Measurements from ENCODE around the gene CDKAL1.
"Not testable (repeated sequence)": the region's sequence is repeated elsewhere in the genome, so short reads cannot be mapped to it uniquely, and the experiment has no call there.

Gene CDKAL1

DNA sequence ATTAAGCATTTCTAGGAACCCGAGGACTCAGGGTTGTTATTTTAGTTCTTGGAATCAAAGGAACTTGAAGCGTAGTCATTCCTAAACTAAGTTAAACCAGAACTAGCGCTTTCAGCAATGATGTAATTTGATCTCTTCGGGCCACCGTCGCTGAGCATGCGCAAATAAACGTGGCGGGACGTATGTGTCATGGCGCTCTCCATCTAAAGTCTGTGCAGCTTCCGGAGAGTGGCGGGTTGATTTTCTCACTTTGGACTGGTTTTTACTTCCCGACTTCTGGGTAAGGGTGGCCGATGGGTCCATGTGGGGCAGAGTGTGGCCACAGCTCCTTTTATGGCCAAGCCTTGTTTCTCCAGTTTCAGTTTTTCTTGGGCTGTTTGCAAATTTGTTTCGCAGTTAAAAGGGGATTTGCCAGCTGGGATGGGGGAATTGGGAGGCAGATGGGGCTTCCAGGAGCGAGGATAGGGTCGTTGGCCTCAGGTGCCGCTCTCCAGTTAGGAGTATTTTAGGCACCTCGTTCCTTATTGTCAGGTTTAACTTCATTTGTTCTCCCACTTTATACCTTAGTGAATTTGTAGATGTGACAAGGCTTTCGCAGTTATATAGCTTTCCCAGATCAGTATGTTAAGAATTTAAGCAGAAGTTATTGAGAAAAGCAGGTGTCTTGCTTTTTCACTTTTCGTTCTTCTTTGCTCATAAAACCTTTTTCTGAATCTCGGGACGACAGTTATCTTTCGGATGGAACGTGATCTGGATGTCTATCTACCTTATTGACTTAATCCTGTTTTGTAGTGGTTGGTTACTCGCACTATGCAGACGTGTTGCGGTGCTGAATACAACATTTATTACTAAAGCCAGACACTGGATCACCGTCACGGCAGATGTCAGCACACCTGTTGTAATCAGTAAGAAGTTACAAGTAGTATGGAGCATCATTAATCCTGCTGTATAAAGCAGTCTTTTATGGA lies at the start of gene CDKAL1:
TSS of gene CDKAL1 (plus strand) at position 163 of the 968 bp plus-strand sequence. CDS start 11,894 bp downstream, outside the sequence.
- DNase-seq: peak; percentile 98

DNA sequence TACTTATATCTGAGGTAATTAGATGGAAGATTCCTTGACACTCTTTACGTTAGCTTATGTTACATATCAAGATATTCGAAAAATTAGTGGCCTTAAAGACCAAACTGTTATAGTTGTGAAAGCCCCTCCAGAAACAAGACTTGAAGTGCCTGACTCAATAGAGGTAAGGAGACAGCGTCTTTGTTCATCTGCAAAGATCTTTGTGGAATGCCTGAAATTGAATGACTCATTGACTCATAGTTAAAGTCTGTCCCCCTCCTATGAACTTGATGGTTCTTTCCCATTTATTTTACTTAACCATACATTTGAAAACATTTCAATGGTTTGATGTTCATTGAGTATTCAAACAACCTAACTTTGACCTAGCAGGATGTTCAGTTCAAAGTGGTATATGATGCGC lies 47.6 kb upstream of the CDKAL1 start:
- no peak for DNase-seq

DNA sequence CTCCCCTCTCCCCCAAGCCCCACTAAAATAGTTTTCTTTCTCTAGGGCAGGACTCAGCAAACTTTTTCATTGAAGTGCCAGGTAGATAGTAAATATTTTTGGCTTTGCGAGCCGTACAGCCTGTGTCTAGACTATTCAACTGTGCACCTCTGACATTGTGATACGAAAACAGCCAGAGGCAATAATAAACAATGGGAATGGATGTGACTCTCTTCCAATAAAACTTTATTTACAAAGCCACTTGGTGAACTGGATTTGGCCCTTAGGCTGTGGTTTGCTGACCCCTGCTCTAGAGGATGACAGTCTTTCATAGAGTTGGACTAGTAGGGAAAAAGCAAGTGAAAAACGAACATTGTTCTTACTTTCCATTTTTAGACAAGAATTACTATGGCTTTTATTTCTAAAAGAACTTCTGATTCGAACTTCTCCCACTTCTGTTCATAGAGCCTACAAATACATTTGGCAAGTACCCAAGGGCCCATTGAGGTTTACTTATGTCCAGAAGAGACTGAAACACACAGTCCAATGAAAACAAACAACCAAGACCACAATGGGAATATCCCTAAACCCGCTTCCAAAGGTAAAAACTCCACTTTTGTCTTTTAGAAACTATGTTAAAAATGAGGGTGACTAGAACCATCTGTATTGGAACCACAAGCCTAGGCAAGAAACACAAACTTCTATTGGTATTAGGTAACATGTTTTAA lies 46.4 kb upstream of the CDKAL1 start:
- DNase-seq: no peak

DNA sequence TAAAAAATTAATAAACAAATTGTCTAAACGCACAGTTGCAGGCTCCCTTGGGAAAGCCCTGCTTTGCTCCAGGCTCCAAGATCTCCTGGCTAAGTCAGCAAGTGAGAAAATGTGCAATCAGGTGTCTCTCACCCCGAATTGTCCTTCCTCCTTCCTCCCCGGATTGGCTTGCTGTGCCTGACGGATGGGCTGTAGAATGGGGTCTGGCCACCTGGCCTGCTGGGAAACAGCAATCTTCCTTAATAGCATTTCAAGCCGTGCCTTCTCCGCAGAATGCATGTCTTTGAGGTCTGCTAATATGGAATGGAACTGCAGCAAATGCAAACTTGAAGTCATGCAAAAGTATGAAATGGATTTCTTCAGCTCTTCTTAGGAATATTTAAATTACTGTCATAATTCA lies 43.7 kb upstream of the CDKAL1 start:
- no peak for DNase-seq

DNA sequence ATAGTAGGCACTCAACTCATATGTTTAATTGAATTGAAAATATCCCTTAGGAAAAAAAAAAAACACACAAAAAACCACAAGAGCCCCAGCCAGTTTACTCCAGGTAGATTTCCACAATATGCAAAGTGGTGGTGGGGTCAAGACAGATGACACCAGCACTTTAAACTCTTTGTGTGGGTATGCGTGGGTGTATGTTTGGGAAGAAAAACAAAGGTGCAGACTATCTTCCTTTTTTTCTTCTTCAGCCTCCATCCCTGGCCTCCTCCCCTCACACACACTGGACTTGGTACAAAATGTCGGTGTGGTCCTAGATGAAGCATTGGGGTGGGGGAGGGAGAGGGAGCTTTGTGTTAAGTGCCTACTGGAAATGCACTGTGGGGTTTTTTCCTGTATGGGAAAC lies 42.2 kb upstream of the CDKAL1 start:
- DNase-seq: no peak

DNA sequence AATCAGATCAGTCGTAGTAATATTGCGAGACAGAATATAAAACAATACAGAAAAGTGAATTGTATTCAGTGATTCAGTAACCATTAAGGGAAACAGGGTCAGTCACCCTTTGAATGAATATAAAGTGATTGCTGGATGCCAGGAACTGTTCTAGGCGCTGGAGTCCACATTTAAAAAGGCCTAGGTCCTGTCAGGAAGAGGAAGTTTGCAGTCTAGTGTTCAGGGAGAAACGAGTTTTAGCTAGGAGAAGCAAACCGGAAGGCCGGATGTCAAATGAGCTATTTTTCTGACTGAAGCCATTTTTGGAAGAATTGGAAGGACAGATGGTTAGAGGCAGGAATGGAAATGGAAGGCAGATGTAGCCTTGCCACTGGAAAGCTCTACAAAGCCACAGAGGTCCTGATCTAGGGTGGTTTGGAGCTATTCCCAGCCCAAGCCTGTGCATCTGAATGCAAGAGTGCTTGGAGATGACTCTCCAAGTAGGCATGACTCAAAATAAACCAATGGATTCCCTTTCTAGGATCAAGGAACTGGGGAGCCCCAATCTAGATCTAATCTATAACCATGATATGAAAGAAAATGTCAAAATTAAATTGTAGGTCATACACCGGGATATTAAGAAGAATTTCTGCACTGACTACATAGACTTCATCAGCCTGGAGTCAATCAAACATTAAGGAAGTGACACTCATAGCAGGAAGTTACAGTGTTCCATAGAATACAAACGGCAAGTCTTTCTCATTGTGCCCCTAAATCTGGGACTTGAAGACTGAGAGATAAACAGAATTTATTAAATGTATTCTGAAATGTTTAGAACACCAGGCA lies 36.8 kb upstream of the CDKAL1 start:
- DNase-seq: no peak

DNA sequence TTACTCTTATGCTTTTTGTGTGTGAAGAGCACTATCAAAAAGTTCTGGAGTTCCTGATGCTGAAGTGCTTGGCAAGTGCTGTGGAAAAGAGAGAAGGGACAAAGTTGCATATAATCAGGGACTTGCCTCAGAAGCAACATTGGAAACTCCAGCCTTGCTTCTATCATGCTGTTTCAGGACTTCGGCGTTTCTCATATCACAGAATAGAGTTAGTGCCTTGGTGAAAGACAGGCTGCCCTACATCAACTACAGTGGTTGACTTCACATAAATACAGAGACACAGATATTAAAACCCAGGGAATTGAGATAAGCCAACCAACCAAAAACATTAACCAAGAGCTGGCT lies 36.2 kb upstream of the CDKAL1 start:
- DNase-seq: no peak

DNA sequence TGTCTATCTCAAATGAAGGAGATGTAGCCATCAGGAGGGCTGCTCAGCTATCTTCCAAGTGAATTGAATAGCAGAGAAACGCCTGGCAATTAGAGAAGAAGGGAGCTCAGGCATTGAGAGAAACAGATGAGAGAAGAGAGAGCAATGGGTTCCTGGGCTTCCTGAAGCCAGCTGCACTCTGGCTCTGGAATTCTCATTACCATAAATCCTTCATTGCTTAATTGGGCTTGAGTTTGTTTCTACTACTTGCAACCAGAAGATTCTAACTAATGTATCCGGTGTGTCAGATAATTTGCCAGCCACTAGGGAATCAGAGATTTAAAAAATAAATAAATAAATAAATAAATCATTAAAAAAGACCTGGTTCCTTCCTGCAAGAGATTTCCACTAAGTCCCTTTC lies 25.0 kb upstream of the CDKAL1 start:
- no peak for DNase-seq

DNA sequence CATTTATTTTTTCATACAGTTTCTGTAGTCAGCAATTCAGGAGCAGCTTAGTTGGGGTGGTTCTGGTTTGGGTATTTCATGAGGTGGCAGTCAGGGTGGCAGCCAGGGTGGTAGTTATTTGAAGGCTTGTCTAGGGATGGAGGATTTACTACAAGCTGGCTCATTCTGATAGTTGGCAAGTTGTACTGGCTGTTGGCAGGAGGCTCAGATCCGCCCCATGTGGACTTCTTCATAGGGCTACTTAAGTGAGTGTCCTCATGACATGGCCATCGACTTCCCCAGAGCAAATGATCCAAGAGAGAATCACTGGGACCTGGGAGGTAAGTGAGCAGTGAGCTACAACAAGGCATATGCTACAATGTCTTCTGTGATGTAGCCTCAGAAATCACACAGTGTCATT lies 22.4 kb upstream of the CDKAL1 start:
- no peak for DNase-seq

DNA sequence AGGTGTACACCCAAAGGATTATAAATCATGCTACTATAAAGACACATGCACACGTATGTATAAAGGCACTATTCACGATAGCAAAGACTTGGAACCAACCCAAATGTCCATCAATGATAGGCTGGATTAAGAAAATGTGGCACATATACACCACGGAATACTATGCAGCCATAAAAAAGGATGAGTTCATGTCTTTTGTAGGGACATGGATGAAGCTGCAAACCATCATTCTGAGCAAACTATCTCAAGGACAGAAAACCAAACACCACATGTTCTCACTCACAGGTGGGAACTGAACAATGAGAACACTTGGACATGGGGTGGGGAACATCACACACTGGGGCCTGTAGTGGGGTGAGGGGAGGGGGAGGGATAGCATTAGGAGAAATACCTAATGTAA lies 9.0 kb upstream of the CDKAL1 start:
- DNase-seq: not testable (repeated sequence)

DNA sequence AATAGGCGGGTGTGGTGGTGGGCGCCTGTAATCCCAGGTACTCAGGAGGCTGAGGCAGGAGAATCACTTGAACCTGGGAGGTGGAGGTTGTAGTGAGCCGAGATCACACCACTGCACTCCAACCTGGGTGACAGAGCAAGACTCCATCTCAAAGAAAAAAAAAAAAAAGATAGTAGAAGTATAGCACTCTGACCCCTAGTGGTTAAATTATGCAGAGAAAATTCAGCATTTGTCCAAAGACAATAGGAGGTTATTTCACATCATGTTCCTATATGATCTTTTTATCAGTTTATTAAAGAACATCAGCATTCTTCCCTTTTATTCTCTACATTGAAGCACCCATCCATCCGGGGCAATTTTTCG lies 5.2 kb upstream of the CDKAL1 start:
- peak; percentile 90 for DNase-seq

DNA sequence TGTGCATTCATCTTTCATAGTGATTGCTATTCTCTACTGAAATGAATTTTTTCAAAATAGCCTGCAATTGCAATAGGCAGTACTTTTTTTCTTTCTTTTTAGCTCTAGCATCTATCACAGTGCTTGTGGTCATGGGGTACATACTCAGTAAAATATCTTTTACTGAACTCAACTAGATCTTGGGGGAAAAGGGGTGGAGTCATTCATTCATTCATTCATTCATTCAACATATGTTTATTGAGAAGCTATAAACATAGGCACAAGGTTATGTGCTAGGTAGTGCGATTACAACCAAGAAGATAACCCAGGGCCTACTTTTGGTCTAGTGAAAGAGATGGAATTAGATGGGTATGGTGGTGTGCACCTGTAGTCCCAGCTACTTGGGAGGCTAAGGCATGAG lies 1.4 kb upstream of the CDKAL1 start:
- DNase-seq: no peak

DNA sequence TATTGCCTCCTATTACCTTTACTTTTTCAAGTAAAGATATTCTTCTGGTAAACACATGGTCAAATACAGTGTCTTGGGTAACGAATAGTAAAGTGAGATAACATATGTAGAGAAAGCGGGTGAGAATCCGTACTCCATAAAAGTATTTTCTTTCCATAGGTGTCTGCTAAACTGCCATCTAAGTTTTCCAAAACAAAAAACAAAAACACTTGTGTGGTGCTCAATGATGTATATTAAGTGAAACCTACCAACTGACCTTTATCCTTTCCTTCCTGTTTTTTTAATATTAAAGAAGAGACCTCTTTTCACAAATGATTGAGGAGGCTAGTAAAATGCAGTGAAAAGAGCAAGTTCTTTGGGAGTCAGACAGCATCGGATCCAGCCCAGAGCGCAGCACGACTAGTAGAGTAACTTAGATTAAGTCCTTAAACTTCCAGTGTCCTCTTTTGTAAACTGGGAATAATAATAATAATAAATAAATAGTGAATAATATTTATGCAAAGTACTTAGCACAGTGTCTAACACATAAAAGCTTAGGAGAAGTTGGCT lies 437 bp upstream of the CDKAL1 start:
- no peak for DNase-seq

DNA sequence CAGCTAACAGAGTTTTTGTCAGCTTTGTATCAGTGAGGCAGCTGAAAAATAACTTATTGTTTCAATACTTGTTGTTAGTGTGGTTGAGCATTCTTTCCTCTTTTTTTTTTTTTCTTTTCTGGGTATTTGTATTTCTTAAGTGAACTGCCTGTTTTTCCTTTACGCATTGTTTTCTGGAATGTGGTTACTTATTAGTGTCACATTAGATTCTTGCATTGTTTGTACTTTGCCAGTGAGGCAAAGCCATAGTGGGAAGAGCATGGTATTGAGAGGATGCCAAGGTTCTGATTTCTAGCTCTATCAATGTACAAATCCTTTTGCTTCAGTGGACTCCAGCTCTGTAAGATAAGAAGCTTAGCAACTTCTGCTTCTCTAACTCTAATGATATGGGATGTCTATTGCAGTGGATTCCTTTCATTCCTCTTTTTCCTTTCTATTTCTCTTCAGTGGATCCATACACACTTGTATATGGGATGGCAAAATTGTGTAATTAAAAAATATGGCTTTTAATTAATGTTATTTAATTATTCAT lies 3.9 kb downstream of the CDKAL1 start:
- DNase-seq: peak; percentile 56

DNA sequence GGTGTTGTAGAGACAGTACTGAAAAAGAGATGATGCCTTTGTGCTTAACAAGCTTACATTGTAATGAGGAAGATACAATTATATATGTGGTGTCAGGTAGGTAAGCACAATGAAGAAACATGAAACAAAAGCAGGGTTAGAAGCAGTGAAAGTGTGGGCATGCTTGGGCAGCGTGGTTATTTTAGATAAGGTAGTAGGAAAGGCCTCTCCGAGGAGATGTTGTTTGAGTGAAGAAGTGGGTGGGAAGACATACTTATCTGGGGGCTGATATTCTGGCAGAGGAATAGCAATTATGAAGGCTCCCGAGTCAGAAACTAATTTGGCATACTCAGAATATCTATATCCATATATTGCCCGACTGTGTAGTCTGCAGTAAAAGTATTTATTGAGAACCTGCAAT lies 4.7 kb downstream of the CDKAL1 start:
- DNase-seq: peak; percentile 22

DNA sequence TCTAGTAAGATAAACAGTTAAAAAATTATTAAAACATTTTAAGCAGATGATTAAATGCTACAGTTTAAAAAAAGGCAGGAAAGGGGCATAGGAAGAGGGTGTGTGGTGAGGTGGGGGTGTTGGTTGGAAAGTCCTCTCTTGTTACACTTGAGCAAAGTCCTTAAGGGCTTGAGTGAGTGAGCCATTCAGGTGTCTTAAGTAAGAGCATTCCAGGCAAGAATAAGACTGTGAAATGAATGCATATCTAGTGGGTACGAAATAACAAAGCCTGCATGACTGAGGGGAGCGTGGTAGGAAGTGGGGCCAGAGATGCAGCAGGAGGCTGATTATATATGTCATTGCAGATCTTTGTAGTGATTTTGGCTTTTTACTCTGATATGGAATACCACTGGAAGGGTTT lies 5.1 kb downstream of the CDKAL1 start:
- no peak for DNase-seq

DNA sequence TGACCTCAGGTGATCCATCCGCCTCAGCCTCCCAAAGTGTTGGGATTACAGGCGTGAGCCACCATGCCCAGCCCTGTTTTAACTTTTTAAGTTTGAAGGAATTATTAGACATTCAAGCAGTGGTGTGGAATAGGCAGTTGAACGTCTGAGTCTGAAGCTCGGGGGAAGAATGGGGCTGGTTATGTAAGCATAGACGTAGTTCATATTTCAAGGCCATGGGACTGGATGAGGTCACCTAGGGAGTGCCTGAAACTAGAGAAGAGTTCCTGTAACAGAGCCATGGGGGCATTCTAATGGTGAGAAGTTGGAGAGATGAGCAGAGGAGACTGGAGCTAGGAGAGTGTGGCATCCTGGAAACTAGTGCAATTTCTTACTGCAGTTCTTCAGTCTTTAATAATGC lies 6.4 kb downstream of the CDKAL1 start:
- no peak for DNase-seq

DNA sequence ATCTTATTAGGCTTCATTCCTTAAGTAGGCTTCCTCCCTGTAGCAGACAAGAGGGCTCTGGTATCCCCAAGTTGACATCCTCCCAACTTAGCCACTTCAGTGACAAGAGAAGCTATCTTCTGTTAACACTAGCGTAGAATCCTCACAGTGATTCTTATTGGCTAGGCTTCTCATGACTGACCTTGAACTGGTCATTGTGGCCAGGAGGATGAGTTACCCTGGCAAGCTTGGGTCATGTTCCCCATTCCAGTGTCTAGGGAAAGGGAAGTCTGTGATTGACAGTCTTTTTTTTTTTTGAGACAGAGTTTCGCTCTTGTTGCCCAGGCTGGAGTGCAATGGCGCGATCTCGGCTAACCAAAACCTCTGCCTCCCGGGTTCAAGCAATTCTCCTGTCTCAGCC lies 7.1 kb downstream of the CDKAL1 start:
- no peak for DNase-seq

DNA sequence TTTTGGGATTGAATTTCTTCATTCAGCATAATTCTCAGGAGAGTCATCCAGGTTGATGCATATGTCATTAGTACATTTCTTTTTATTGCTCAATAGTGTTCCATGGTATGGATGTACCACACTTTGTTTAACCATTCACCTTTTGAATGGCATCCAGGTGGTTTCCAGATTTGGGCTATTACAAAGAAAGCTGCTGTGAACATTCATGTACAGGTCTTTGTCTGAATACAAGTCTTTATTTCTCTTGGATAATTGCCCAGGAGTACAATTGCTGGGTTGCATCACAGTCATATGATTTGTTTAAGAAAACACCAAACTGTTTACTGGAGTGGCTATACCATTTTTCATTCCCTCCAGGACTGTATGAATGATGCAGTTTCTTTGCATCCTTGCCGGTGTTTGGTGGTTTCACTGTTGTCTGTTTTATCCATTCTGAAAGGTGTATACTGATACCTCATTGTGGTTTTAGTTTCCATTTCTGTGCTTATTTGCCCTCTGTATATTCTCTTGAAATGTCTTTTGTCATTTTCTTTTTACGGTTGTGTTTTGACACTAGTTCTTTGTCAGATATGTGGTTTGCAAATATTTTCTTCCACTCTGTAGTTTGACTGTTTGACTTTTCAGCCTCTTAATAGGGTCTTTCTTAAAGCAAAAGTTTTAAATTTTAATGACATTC lies 8.8 kb downstream of the CDKAL1 start:
- peak; percentile 13 for DNase-seq

DNA sequence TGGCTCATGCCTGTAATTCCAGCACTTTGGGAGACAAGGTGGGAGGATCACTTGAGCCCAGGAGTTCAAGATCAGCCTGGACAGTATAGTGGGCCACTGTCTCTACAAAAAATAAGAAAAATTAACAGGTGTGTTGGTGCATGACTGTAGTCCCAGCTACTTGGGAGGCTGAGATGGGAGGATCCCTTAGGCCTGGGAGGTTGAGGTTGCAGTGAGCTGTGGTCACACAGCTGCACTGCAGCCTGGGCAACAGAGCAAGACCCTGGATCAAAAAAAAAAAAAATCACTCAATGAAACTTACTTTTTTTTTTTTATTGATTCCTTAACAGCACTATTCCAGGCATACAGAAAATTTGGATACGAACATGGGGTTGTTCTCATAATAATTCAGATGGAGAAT lies 14.0 kb downstream of the CDKAL1 start:
- no peak for DNase-seq

DNA sequence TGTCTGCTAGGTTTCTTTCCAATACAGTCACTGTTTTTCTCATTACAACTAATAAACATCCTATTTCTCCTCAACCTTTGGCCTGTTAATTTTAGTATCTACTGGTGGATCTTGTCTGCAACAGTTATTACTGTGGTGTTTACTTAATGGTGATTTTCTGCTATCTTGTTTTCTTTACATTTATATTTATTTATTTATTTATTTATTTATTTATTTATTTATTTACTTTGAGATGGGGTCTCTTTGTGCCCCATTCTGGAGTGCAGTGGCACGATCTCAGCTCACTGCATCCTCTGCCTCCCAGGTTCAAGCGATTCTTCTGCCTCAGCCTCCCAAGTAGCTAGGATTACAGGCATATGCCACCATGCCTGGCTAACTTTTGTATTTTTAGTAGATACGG lies 15.1 kb downstream of the CDKAL1 start:
- DNase-seq: not testable (repeated sequence)

DNA sequence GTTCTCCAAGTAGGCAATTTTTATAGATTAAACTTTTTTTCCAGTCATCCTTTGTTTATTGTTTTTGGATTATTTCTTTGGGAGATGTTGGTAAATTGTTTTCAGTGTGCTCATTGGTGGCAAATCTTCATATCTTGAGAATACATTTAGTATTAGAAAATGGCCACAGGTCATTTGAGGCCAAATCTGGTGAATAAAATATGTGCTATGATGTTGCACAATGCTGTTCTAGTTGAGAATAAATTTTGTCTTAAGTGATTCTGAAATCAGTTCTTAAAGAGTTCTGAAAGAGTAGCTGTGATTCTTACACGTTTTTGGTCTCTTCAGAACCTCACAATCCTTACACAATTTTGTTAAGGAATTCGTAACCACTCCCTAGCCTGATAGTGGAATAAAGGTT lies 20.1 kb downstream of the CDKAL1 start:
- DNase-seq: no peak
